MCF 10A (cell line): ENCODE data around the gene FAM114A2. TPM values are rescaled to one million over a fixed set of nuclear protein-coding genes. Genes with fewer than 3 reads are reported as not detected.

ENCODE experiments used
- BruUV-seq: library from RNA; stranded (reverse); fragments of 400-500 nt; replicated peaks from 2 replicates; lab custom pipeline; 2021; lab: Mats Ljungman, UMichigan
- CTCF ChIA-PET: fragments of 300-600 bp; sonication (Branson Sonifier 250); formaldehyde crosslinking; extraction: SDS; loops from one replicate; lab custom pipeline; 2021; ENCODE audit warnings: antibody characterized with exemption, inconsistent platforms; lab: Yijun Ruan, JAX
- POLR2A ChIA-PET: fragments of 300-600, 350-650 bp; sonication (Branson Sonifier 250); formaldehyde crosslinking; extraction: SDS; loops from one replicate; lab custom pipeline; 2020; ENCODE audit warnings: antibody characterized with exemption, inconsistent platforms; lab: Yijun Ruan, JAX
- DNase-seq: peaks from one replicate; pipeline ENCODE4 v3.0.0-alpha.2; 2018; ENCODE audit not compliant: unreplicated experiment
- H3K27ac Mint-ChIP-seq: one replicate; pipeline ENCODE4 v1.8.0; 2022; ENCODE audit warnings: mild to moderate bottlenecking, low read depth, mixed read lengths; ENCODE audit not compliant: unreplicated experiment
- H3K27me3 Mint-ChIP-seq: one replicate; pipeline ENCODE4 v1.8.0; 2022; ENCODE audit warnings: mixed read lengths; ENCODE audit not compliant: insufficient read depth, unreplicated experiment
- H3K36me3 Mint-ChIP-seq: one replicate; pipeline ENCODE4 v1.8.0; 2022; ENCODE audit warnings: mild to moderate bottlenecking, moderate library complexity, mixed read lengths; ENCODE audit not compliant: insufficient read depth, unreplicated experiment
- H3K4me1 Mint-ChIP-seq: one replicate; pipeline ENCODE4 v1.8.0; 2022; ENCODE audit warnings: mixed read lengths; ENCODE audit not compliant: insufficient read depth, unreplicated experiment
- H3K4me3 Mint-ChIP-seq: one replicate; pipeline ENCODE4 v1.8.0; 2022; ENCODE audit warnings: mild to moderate bottlenecking, moderate library complexity, mixed read lengths; ENCODE audit not compliant: unreplicated experiment
- H3K9me3 Mint-ChIP-seq: one replicate; pipeline ENCODE4 v1.8.0; 2022; ENCODE audit warnings: mixed read lengths; ENCODE audit not compliant: unreplicated experiment
- intact Hi-C: fragments of 100-400 bp; cut with micrococcal nuclease; formaldehyde crosslinking; loops from 2 replicates; pipeline ENCODE4 v1.14.1; 2022
- total RNA-seq: library from RNA; stranded (reverse); gene quantifications from 2 replicates; pipeline ENCODE4 v1.2.3, GENCODE V29; 2022
- TF ChIP-seq, protein P1 (sequence below): fragments of 200-600 bp; IDR thresholded peaks from one replicate; pipeline ENCODE4 v1.8.0; 2022; ENCODE audit warnings: antibody characterized with exemption, mild to moderate bottlenecking; ENCODE audit not compliant: unreplicated experiment

The FAM114A2 gene
- total RNA-seq, 1 experiment from 2014 or later, result 48.8 TPM

DNA sequence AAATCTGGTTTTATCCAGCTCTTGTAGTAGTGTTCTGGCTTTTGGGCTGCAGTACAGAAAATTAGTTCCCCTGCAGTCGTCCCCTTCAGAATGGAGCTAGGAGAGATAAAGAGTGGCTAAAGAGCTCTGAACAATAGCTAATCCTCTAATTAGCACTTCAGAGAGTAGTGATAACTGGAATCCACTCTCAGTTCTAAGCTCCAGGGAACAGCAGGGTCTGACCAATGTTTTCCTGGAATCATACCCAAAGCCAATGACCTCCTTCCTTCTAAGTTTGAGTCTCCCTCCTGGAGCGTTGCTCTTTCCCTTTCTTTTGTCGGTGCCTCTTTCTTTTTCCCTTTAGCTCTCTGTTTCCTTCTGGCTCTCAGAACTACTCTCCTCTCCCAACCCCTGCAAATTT lies 47.4 kb upstream of the FAM114A2 start:
- intact Hi-C loops, result no loop called here
- Mint-ChIP-seq H3K9me3 (no peaks in the 10 kb centered on the region), H3K4me1 (peaks cover 13% of the 10 kb centered on the region), H3K4me3 (no peak overlapping the region), H3K27me3 (peaks cover 9% of the 10 kb centered on the region), H3K27ac (no peak overlapping the region), H3K36me3 (no peaks in the 10 kb centered on the region)
- BruUV-seq, result no TSS peak
- CTCF ChIA-PET, result interaction anchor here (0.7 to 3.7 kb wide), 9 partner anchors 9 to 1557 kb away, joined by 3 to 21 read pairs (median 4); partner anchors contain the start of gene GALNT10
- no peak for DNase-seq
- TF ChIP-seq, protein P1, sequence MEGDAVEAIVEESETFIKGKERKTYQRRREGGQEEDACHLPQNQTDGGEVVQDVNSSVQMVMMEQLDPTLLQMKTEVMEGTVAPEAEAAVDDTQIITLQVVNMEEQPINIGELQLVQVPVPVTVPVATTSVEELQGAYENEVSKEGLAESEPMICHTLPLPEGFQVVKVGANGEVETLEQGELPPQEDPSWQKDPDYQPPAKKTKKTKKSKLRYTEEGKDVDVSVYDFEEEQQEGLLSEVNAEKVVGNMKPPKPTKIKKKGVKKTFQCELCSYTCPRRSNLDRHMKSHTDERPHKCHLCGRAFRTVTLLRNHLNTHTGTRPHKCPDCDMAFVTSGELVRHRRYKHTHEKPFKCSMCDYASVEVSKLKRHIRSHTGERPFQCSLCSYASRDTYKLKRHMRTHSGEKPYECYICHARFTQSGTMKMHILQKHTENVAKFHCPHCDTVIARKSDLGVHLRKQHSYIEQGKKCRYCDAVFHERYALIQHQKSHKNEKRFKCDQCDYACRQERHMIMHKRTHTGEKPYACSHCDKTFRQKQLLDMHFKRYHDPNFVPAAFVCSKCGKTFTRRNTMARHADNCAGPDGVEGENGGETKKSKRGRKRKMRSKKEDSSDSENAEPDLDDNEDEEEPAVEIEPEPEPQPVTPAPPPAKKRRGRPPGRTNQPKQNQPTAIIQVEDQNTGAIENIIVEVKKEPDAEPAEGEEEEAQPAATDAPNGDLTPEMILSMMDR, result no peak
- POLR2A ChIA-PET, result interaction anchor here (0.5 to 1.0 kb wide), 2 partner anchors 41 to 130 kb away, joined by 3 read pairs; no protein-coding TSS in a partner anchor

DNA sequence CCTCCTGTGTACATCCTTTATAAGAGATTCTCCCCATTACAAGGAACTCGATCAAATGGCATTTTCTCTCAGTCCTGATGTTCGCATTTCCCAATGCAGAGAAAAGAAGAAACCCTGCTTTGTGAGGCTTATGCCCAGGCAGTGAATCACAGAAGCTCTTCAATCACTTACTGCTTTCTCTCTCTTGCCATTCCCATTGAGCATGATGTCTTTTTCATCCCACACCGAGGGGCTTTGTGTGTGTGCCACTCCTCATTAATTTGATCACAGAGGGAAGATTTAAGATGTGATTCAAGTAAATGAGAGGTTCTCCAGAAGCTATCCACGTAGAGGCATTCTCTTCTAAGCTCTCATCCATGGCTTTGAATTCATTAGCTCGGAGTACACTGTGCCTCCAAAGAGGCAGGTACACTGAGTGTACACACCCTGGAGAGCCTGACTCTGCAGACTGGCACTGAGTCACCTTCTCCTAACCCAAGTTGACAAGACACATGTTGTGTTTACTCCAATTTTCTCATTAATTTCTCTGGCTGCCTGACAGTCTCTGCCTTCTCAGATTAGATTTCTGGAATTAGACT lies 45.4 kb upstream of the FAM114A2 start:
- CTCF ChIA-PET, result interaction anchor here (1.3 to 3.8 kb wide), 2 partner anchors 11 to 97 kb away, joined by 6 to 28 read pairs; no protein-coding TSS in a partner anchor
- TF ChIP-seq, protein P1, result no peak
- Mint-ChIP-seq H3K9me3 (no peaks in the 10 kb centered on the region), H3K4me1 (peaks cover 13% of the 10 kb centered on the region), H3K4me3 (no peak overlapping the region), H3K36me3 (no peaks in the 10 kb centered on the region), H3K27ac (no peak overlapping the region), H3K27me3 (no peaks in the 10 kb centered on the region)
- DNase-seq, result no peak
- no TSS peak for BruUV-seq
- intact Hi-C loops, result no loop called here
- POLR2A ChIA-PET, result no interaction called here

- CTCF ChIA-PET, result interaction anchor here (0.6 to 3.8 kb wide), 3 partner anchors 8 to 1074 kb away, joined by 3 to 28 read pairs (median 4); no protein-coding TSS in a partner anchor
- Mint-ChIP-seq H3K36me3 (no peaks in the 10 kb centered on the region), H3K9me3 (no peaks in the 10 kb centered on the region), H3K27me3 (no peaks in the 10 kb centered on the region), H3K4me3 (no peak overlapping the region), H3K27ac (no peak overlapping the region), H3K4me1 (peaks cover 14% of the 10 kb centered on the region)
- POLR2A ChIA-PET, result no interaction called here
- BruUV-seq, result no TSS peak
- intact Hi-C loops, result no loop called here
- no peak for DNase-seq
- TF ChIP-seq, protein P1, result no peak
Measured at GRCh38 chr5:154081246-154081645, 42.5 kb upstream of the FAM114A2 start.

DNA sequence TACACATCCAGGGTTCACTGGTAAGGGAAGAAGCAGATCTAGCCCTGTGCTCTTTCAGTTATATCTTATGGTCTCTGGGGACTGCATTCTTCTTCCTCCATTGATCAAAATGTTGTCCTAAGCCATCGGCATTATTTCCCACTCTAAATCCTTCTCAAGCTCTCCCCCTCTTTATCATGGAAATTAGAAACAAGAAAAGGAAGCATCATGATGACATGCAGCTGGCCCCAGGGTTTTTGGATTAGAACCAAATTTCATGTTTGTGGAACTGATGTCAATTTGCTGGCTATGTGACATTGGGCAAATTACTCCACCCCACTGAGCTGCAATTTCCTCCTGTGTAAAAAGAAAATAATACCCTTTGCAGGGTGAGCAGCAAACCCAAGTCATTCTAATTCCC lies 39.6 kb upstream of the FAM114A2 start:
- H3K27me3 Mint-ChIP-seq, result no peaks in the 10 kb centered on the region
- ChIA-PET CTCF (interaction anchor here (0.5 to 13.3 kb wide), 11 partner anchors 8 to 485 kb away, joined by 3 to 355 read pairs (median 3); partner anchors contain the start of gene GALNT10), POLR2A (interaction anchor here (0.6 to 1.7 kb wide), 7 partner anchors 40 to 505 kb away, joined by 3 to 7 read pairs (median 3); partner anchors contain the start of genes FAM114A2, GALNT10 and MFAP3)
- H3K4me1 Mint-ChIP-seq, result peaks cover 14% of the 10 kb centered on the region
- H3K4me3 Mint-ChIP-seq, result no peak overlapping the region
- no TSS peak for BruUV-seq
- no peak overlapping the region for H3K27ac Mint-ChIP-seq
- peak; percentile 46 for DNase-seq
- H3K36me3 Mint-ChIP-seq, result no peaks in the 10 kb centered on the region
- intact Hi-C loops, result no loop called here
- TF ChIP-seq, protein P1, result no peak
- H3K9me3 Mint-ChIP-seq, result no peaks in the 10 kb centered on the region
